GM21576 (cell line): ENCODE data around the gene MEF2D.

Experiments used
- ATAC-seq: cut with Tn5 transposase; IDR thresholded peaks from one replicate; pipeline ENCODE4 v1.9.1; 2021; ENCODE audit warnings: mild to moderate bottlenecking, moderate library complexity; ENCODE audit not compliant: unreplicated experiment

Gene MEF2D

DNA sequence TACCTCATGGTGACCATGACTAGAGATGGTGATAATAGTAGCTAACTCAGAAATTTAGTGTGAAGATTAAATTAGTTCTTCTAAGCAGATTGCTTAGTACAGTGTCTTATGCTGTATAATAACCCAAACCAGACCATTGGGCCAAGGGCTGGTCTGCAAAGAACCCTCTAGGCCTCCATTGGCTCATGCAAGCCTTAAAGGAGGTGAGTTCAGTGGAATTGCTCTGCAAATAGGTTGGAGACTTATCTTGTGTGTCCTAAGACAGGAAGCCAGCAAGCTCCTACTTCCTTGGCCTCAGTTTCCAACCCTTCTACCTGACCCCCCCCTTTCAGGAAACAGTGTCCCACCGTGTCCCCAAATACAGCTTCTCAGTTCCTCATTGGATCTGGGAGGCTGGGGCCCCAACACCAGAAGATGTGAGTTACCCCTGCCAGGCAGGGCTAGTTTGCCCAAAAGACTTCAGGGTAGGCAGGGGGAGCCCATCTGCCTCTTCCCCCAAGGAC, 1.9 kb upstream of the MEF2D start:
- no peak for ATAC-seq

DNA sequence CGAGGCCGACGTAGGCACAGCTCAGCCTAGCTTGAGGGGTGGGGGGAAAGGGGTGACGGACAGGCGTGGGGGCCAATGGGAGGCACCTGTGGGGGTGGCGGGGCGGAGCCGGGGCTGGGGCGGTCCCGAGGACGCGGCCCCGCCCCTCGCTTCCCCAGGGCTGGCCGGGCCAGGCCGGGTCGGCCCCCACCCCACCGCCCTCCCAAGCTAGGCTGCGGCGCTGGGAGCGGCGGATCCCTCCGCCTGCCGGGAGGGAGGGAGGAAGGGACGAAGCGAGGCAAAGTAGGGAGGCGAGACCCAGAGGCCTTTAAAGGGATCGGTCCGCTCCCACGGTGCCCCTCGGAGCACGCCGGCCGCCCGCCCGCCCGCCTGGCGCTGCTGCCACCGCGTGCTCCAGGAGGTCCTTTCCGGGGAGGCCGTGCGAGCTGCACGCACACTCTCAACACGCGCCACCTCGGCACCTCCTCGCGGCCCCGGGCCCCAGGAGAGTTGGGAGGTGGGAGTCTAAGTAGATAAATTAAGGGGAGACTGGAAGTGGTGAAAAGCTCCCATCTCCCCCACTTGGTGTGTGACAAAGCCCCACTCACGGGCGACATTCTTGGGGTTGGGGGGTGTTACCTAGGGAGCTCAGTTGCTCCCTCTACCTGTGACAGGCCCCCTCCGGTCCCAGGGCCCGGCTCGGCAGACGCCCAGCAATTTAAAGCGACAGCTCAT, 375 bp upstream of the MEF2D start:
- peak; percentile 48 for ATAC-seq

DNA sequence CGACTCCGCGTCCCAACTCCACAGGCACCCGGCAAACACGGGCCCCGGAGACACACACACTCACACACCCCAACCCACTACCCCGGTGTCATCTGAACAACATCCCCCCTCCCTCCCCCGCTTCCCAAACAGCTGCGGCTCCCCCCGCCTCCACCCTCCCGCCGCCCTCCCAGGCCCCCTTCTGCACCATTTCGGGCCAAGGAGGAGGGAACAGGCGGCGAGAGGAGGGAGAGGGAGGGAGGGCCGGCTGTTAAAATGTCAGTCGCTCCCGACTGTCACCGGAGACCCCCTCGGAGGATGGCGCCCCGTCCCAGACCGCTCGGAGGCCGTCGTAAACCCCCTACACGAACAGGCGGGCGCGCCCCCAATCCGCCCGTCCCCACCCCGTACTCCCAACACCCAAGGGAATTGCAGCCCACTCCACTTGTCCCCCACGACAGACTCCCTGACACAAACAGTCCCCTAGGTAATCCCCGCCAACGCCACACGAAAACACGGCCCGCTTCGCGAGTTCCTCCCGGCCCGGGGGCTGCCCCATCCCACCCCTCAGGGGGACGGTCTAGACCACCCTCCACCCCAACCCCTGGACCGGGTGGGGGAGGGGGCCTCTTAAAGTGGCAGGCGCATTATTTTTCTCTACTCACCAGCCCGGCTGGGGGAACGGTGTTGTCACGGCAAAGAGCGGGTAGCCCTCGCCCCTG, 583 bp downstream of the MEF2D start:
- no peak for ATAC-seq

DNA sequence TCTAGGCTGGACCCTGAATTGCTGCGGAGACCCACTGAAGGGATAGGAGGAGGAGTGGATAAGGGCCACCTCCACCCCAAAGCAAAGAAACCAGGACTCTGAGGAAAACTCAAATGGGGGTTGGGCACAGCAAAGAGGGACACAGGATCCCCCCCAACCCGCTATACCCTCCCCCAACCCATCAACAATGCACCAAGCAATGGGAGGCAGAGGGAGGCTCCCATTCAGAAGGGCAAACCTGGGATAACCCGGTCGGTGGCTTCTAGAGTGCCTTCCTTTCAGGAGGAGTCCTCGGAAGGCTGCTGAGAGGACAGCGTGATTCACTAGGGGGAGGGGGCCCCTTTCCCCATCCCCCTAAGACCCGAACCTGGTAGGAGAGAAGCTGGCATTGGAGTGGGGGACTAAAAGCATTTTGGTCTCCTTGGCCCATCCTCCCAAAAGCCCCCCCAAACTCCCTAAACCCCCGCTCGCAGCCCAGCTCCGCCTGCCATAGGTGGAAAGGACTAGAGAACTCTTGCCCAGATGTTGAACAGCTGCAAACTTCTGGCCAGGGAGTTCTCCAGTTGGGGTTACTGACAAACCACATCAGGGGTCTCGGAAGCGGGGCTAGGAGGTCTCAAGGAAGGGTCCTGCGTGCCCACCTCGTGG, 1.3 kb downstream of the MEF2D start:
- ATAC-seq, result no peak

DNA sequence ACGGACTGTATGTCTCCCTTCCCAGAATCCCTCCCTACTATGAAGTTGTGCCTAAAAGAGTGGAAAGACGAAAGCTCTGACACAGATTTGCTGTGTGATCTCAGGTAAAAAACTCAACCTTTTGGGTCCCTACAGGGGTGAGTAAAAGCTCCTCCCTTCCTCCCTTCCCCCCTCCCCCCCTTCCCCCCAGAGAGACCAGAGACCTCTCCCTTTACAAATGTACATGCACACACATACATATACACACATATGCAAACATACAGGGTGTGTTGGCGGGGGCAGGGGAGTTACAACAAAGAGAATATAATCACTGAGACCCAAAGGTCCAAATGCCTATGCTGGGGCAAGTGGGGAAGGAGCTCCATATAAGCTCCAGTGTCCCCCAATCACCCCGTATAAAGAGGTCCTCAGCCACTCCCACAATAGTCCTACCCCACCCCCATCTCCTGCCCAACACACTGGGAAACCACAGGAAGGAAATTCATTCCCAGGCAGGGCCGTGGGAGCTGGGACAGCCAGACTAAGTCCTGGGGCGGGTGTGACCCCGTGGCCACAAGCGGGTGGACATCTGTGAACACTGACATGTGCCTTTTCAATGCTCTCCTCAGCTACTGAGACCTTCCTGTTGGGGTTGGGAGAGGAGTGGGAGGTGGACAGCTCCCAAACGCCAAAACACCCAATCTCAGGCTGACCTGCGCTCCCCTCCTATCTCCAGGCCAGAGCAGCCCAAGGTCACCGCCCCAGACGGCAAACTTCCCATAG, 2.0 kb downstream of the MEF2D start:
- ATAC-seq, result no peak

DNA sequence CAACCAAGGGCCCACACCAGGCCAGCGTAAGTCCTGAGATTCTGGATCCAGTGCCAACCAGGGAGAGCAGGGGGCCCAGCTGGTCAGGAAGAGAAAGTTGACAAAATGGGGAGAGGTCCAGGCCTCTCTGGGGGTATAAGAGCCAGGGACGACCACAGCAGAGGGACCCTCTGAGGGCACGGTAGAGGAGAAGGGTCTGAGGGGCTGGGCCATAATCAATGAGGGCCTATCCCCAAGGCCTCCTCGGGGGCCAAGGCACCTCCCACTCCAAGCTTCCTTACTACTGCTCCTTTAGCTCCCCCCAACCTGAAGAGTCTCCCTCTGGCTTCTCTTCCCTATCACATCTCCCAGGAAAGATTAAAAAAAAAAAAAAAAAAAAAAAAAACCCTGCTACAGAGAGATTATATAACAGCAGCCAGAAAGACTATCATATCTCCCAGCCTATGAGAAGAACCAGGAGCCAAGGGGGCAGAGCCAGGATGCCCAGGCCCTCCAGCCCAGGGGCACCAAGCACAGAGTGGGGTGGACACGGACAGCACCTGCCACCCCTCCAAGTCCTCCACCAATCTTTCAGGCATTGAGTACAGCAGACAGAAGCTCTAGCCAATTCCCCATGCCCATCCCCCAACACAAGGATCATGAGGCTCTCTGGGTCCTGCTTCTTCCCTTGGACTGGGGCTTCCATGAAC, 2.7 kb downstream of the MEF2D start:
- ATAC-seq, result no peak

DNA sequence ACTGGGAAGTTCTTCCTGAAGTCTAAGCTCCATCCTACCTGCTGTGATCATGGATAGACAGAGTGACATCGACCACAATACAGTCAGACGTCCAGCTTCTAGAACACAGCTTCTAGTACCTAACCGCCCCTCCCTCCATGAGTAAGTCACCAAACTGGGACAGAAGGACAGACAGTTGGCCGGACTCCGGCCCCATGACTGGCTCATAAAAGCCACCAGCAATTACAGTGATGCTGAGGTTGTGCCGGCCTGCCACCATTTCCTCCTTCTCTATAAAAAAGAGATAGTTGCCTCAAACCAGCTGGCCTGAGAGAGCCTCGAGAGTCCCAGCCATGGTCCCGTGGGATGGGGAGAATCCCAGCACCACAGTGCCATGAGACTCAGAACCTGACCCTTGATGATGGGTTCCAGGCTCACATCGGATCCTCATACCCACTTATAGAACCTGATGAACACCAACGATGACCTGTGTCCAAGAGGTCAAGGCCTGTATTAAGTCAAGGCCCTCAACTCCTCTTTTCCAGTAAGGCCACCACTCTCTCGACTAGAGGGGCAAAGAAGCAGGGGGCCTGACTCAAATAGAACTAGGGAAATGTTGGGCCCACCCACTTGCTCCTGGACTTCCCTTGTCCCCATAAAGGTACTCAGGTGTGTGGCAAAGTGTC, 3.4 kb downstream of the MEF2D start:
- no peak for ATAC-seq

DNA sequence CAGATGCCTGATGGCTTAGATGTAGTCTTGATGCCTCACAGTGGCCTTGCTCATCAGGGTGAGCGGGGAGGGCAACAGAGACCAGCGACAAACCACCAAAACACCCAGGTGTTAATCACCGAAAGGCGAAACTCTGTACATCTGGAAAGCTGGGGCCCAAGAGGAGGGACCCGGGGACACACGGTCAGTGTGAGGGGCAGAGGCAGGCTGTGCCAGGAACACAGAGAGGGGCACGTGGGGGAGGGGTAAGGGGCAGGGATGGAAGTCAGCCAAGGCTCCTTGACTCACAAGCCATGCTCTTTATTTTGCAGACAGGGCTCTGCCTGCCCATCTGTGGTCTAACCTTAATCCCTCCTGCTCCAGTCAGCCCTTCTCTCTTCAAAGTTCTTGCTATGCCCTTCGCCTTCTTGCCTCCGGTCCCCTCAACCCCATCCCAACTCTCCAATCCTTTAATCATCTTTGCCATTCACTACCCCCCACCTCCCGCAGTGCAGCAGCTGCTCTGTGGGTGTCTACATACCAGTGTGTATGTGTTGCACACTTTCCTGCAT, 4.3 kb downstream of the MEF2D start:
- no peak for ATAC-seq

DNA sequence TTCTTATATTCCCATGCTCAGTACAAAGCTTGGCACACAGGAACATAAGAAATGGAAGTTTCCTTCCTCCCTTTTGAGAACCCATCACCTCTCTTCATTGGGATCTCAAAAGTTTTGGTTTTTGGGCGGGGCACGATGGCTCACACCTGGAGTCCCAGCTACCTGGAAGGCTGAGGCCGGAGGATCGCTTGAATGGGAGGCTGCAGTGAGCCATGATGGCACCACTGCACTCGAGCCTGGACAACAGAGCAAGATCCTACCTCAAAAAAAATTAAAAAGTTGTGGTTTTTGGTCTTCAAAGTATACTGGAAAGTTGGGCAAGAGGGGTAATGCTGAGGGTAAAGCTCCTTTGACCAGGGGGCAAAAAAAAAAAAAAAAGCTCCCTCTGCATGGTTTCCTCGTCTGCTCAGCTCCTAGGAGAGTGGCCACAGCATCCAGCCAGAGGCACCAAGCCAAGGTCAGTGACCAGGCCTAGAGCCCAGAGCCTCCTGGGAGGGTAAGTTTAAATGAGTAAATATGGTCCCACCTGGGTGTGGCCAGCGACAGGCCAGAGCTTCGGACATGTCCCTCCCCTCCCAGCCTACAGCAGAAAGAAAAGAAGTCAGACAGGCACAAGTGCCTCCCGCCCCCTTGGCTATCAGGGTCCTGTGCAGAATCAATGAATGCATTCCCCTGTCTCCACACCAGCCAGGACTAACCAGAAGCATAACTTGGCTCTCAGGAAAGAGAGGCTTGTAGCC, 5.0 kb downstream of the MEF2D start:
- no peak for ATAC-seq

DNA sequence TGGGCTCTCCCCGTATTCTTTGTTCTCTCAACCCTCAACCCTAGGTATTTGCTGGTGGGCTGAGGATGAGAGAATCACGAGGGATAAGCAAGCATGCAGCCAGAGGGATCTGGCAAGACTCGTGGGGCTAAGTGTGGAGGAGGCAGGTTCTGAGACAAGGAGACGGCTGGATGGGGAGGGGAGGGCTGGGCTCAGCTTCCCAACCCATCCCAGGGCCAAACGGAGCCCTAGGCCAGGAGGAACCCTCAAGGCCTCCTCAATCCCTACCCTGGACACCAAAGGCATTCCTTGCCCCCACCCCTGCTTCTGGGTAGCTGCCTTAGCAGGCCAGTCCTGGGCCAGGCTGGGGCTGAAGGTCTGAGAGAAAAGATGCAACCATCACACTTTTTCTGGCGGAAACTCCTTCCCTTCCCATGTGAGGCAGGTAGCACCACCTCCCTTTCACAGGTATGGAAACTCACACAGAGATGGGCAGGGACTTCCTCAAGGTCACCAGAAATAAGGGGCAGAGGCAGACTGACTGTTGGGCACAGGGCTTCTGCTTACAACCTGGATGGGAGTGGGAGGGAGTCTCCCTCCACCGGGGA, 6.2 kb downstream of the MEF2D start:
- ATAC-seq, result no peak

DNA sequence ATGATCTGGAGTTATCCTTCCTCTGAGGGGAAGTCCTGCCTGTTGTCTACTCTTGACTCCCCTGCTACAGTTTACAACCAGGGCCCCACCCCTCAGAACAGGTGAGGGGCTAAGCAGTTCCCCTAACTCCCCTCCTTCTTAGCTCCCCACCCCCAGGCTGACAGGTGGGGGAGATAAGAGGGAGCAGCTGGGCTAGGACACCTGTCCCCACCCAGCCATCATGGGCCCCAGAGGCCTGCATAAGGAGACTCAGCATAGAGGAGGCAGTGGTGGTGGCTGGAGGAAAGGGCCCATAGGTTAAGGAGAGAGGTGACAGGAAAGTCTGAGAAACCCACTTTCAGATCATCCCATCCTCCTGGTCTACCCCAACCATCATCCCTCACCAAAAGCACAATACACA, 6.8 kb downstream of the MEF2D start:
- ATAC-seq, result no peak

DNA sequence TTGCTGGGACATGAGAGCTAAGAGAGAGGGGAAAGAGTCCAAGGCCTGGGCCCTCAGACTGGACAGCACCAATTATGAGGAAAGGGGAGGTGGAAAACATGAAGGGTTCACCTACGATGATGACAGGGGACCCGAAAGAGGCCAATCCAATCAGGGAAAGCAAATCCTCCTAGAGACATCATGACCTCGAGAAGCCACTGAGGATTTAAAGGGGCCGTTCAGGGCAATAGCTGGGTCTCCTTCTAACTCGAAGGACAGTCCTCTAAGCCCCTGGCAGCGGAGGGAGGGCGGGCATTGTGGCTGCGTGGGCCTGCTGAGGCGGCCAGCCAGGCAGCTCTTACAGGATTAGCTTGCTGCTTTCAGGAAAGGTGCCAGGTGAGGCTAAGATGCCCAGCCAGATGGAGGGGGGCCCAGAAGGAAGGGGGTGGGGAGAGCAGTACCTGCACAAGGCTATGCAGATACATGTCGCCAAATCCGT, 7.4 kb downstream of the MEF2D start:
- ATAC-seq, result no peak

DNA sequence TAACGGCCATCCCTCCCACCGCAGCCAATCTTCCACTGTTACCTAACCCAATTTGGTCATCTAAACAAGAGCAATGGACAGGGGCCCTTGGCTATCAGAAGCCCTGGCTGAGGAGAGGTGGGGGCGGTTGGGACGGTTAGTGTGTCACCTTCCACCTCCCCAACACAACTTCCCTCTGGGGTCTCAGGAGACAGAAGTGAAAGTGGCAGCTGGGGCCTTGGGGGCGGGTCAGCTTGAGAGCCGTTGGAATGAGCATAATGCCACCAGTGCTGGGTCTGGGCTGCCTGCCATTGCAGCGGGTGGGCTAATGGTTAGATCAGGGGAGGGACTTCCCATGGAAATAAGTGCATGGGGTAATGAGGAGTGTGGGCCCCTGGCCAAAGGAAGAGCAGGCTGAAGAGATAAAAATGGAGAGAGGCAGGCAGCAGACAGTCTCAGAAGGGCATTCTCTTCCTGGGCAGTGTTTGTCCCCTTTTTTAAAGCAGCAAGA, 7.9 kb downstream of the MEF2D start:
- ATAC-seq, result no peak

DNA sequence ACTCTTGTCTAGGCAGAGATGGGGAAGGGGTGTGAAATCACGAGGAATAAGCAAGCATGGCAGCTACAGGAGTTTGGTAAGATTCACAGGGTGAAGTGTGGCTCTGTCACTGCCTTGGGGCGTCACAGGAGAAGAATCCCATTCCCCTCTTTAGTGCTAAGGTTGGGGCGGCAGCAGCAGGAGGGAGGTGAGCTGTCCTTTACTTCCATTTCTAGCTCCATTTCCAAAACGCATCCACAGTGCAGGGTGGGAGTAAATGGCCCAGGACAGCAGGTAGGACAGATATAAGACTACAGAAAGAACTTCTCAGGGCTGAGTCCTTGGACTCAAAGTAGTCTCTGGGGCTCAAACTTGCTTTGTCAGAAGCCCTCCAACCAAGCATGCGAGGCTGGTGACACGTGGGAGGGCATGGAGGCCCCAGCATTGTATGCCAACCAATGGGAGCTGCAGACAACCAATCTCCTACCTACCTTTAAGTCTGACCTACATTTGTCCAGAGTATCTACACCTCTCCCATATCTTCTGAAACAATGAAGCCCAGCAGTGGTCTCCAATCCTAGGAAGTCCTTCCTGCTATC, 8.5 kb downstream of the MEF2D start:
- no peak for ATAC-seq

DNA sequence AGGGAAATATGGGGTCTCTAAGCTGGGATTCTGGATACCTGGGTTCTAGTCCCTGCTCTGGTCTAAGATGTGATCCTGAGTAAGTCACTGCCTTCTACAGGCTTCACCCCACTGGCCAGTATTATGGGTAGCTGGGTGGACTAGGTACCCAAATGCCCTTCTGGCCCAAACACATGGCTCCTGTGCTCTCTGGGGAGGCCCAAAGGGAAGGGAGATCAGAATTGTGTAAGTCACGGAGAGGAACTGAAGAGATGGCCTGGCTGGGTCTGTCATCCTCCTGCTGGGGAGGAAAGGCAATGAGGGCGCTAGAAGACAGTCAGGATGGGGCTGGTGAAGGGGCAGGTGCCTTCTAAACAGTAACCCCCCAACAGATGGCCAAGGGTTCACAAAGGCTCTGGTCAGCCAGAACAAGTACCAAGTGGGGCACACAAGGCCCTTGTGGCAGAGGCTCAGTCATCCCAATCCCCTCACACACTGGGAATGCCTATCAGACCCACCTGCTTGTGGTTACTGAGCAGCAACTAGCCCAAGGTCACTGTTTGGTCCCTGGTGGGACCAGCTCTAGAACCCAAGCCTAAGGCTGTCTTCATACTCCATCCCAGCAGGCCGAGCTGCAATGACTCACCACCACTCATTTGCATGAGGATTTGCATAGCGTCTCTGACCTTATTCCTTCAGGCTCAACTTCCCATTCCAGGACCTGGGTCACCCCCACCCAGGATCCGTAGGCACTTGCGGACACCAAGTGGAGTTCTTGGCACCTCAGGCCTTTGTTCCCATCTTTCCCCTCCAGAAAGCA, 9.2 kb downstream of the MEF2D start:
- no peak for ATAC-seq

DNA sequence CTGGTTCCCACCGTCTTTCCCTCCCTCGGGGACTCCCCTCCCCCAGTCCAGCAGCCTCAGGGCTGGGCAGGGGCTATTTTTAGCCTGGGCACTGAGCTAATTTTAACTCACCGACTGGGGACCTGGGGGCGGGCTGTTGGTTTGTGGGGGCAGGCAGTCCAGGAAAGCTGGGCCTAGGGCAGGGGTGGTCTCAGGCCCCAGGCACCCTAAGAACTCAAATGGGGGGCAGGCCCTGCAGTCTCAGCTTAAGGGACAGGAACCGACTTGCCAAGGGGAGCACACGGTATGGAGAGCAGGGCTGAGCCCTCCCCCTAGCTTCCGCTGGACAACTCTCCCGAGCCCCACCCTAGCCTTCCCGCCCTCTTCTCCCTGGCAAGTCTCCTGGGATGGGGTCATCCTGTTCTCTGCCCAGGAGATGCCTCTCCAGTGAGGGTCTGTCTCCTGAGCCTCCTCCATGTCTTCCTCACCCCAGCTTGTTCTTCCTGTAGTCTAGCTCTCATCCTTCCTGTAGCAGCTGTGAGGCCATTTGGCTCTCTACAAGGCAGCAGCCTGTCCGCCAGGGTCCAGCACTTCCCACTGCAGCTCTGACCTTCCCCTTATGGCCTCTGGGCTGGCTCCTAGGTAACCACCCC, 10.1 kb downstream of the MEF2D start:
- ATAC-seq, result no peak

DNA sequence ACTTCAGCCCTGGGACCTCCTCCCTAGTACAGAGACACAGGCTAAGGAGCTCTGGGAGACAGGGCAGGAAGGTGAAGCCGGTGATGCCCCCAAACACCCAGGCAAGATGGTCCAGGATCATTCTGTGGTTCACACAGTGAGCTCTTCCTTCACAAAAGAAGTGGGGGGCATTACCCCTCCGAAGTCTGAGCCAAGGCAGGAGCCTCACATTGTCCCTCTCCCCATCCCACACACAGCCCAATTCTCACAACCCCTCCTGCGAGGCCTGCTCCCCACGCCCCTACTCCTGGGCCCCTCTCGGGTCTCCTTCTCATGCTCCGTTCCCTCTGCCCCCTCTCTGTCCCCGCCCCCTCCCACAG, 10.7 kb downstream of the MEF2D start:
- ATAC-seq, result no peak
